Erythroblast (primary cell): ENCODE data around the gene PXYLP1.

ENCODE experiments used
- GATA1 ChIP-seq: IDR thresholded peaks from 2 replicates; pipeline ENCODE4 v1.6.1; 2011; ENCODE audit warnings: low read depth, mild to moderate bottlenecking, control low read depth, low read length, moderate library complexity
- POLR2A ChIP-seq: IDR thresholded peaks from 2 replicates; pipeline ENCODE4 v1.6.1; 2011; ENCODE audit warnings: mild to moderate bottlenecking, low read length

DNA sequence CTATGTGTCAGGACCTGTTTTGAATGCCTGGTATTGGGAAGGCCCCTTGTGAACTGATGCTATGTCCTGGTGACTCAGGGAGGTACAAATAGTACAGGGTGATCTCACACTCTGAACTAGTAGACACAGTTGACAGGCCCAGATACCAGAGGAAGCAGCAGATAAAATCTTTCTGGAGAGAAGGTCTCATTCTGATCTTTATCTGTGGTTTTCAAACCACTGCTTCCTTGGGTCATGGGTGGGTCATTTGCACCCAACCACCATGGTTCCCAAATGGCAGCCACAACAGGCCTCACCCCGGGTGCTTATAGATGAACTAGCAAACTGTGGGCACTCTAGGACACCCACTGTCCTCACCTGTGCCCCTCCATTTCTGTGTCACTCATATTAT lies 43.4 kb downstream of the PXYLP1 start:
- no peak for TF ChIP-seq POLR2A
- no peak for TF ChIP-seq GATA1
